ENCODE data around the gene DZIP3. TPM values are rescaled to one million over a fixed set of nuclear protein-coding genes. Genes with fewer than 3 reads are reported as not detected.

Gene DZIP3
- total and polyA plus RNA-seq, 2 donors (not counting 1 experiment from before 2014, with no cell fraction given), result 6.8 to 11.1 TPM

GRCh38 chr3:108718454-108718853, 128.9 kb downstream of the DZIP3 start:
- Histone ChIP-seq H3K4me2 (replicated peaks; ENCODE audit: low read depth, low read length, poor library complexity, severe bottlenecking) (no peak overlapping the region), H3K36me3 (replicated peaks in 1 of 2; ENCODE audit: control extremely low read depth in 1 of 2, control insufficient read depth in 1 of 2, extremely low read depth in 1 of 2, insufficient read depth in 2 of 2, low read length in 1 of 2) (no peaks in the 10 kb centered on the region), H3K4me1 (ENCODE audit: control insufficient read depth in 2 of 2, insufficient read depth in 2 of 2, low read length in 2 of 2) (no peaks in the 10 kb centered on the region), H3K9ac (ENCODE audit: low read length) (no peak overlapping the region), H3K9me3 (ENCODE audit: control extremely low read depth in 1 of 3, control insufficient read depth in 2 of 3, insufficient read depth in 1 of 3, low read length in 2 of 3) (no peaks in the 10 kb centered on the region), H3K27me3 (replicated peaks in 1 of 4; ENCODE audit: control extremely low read depth in 1 of 4, control insufficient read depth in 3 of 4, insufficient read depth in 4 of 4, low read length in 3 of 4) (no peaks in the 10 kb centered on the region), H2AFZ (ENCODE audit: insufficient read depth, low read depth, low read length, poor library complexity, severe bottlenecking) (no peak overlapping the region), H4K20me1 (ENCODE audit: control insufficient read depth, insufficient read depth, low read length, poor library complexity, severe bottlenecking) (no peaks in the 10 kb centered on the region), H3K27ac (ENCODE audit: low read length in 2 of 2) (no peak overlapping the region), H3K4me3 (ENCODE audit: control extremely low read depth in 1 of 5, extremely low read depth in 1 of 5, insufficient read depth in 1 of 5, low read depth in 2 of 5, low read length in 4 of 5) (no peak overlapping the region), H3K79me2 (ENCODE audit: control insufficient read depth, insufficient read depth, low read length) (no peaks in the 10 kb centered on the region)
- intact Hi-C loops (cut with micrococcal nuclease), result no loop called here
- 91% methylated on average over 1 of the region's 2 CpGs for WGBS (ENCODE audit: insufficient coverage)
- Mint-ChIP-seq H3K9me3 (ENCODE audit: insufficient read depth) (no peaks in the 10 kb centered on the region), H3K4me1 (no peaks in the 10 kb centered on the region), H3K27me3 (peaks cover 7% of the 10 kb centered on the region), H3K27ac (no peak overlapping the region), H3K4me3 (no peak overlapping the region)
- ChIA-PET POLR2A (no interaction called here), CTCF (no interaction called here)
- TF ChIP-seq, protein P1, sequence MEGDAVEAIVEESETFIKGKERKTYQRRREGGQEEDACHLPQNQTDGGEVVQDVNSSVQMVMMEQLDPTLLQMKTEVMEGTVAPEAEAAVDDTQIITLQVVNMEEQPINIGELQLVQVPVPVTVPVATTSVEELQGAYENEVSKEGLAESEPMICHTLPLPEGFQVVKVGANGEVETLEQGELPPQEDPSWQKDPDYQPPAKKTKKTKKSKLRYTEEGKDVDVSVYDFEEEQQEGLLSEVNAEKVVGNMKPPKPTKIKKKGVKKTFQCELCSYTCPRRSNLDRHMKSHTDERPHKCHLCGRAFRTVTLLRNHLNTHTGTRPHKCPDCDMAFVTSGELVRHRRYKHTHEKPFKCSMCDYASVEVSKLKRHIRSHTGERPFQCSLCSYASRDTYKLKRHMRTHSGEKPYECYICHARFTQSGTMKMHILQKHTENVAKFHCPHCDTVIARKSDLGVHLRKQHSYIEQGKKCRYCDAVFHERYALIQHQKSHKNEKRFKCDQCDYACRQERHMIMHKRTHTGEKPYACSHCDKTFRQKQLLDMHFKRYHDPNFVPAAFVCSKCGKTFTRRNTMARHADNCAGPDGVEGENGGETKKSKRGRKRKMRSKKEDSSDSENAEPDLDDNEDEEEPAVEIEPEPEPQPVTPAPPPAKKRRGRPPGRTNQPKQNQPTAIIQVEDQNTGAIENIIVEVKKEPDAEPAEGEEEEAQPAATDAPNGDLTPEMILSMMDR (IDR thresholded peaks at IDR 0.05), result no peak
- no peak for TF ChIP-seq EZH2 (IDR thresholded peaks at IDR 0.05; ENCODE audit: borderline replicate concordance, insufficient read depth, low read depth, low read length, poor library complexity, severe bottlenecking)
- DNase-seq (no peak), ATAC-seq (ENCODE audit: low read depth) (no peak)

GRCh38 chr3:108719178-108719806, 129.8 kb downstream of the DZIP3 start:
- Histone ChIP-seq H3K4me3 (ENCODE audit: control extremely low read depth in 1 of 5, extremely low read depth in 1 of 5, insufficient read depth in 1 of 5, low read depth in 2 of 5, low read length in 4 of 5) (no peak overlapping the region), H3K4me2 (replicated peaks; ENCODE audit: low read depth, low read length, poor library complexity, severe bottlenecking) (no peak overlapping the region), H3K79me2 (ENCODE audit: control insufficient read depth, insufficient read depth, low read length) (no peaks in the 10 kb centered on the region), H3K9me3 (ENCODE audit: control extremely low read depth in 1 of 3, control insufficient read depth in 2 of 3, insufficient read depth in 1 of 3, low read length in 2 of 3) (no peaks in the 10 kb centered on the region), H3K27ac (ENCODE audit: low read length in 2 of 2) (no peak overlapping the region), H3K4me1 (ENCODE audit: control insufficient read depth in 2 of 2, insufficient read depth in 2 of 2, low read length in 2 of 2) (no peaks in the 10 kb centered on the region), H4K20me1 (ENCODE audit: control insufficient read depth, insufficient read depth, low read length, poor library complexity, severe bottlenecking) (no peaks in the 10 kb centered on the region), H3K36me3 (replicated peaks in 1 of 2; ENCODE audit: control extremely low read depth in 1 of 2, control insufficient read depth in 1 of 2, extremely low read depth in 1 of 2, insufficient read depth in 2 of 2, low read length in 1 of 2) (no peaks in the 10 kb centered on the region), H3K9ac (ENCODE audit: low read length) (no peak overlapping the region), H3K27me3 (replicated peaks in 1 of 4; ENCODE audit: control extremely low read depth in 1 of 4, control insufficient read depth in 3 of 4, insufficient read depth in 4 of 4, low read length in 3 of 4) (no peaks in the 10 kb centered on the region), H2AFZ (ENCODE audit: insufficient read depth, low read depth, low read length, poor library complexity, severe bottlenecking) (no peak overlapping the region)
- intact Hi-C loops (cut with micrococcal nuclease), result no loop called here
- CTCF ChIA-PET, result no interaction called here
- H3K27ac Mint-ChIP-seq, result no peak overlapping the region
- ATAC-seq (ENCODE audit: low read depth) (no peak), DNase-seq (no peak)
- POLR2A ChIA-PET, result no interaction called here
- WGBS (ENCODE audit: insufficient coverage), result no CpG with 5 or more reads among the region's 2 CpGs
- TF ChIP-seq, protein P1 (IDR thresholded peaks at IDR 0.05), result no peak
- TF ChIP-seq EZH2 (IDR thresholded peaks at IDR 0.05; ENCODE audit: borderline replicate concordance, insufficient read depth, low read depth, low read length, poor library complexity, severe bottlenecking), result no peak
- no peak overlapping the region for H3K4me3 Mint-ChIP-seq
- H3K9me3 Mint-ChIP-seq (ENCODE audit: insufficient read depth), result no peaks in the 10 kb centered on the region
- peaks cover 4% of the 10 kb centered on the region for H3K4me1 Mint-ChIP-seq
- peaks cover 6% of the 10 kb centered on the region for H3K27me3 Mint-ChIP-seq
